Activated CD8-positive, alpha-beta T cell treated with anti-CD3 and anti-CD28 coated beads for 36 hours (primary cell): ENCODE data around the gene DGKI. TPM values are rescaled to one million over a fixed set of nuclear protein-coding genes. Genes with fewer than 3 reads are reported as not detected.

ENCODE experiments used
- ATAC-seq: fragments of 200-7000 bp; cut with Tn5 transposase; one replicate; pipeline ENCODE4 v1.10.0; 2021; ENCODE audit warnings: mild to moderate bottlenecking, moderate library complexity
- CTCF ChIA-PET: fragments of 350-600 bp; sonication (Branson Sonifier 250); formaldehyde crosslinking; loops from one replicate; lab custom pipeline; 2021; ENCODE audit warnings: antibody characterized with exemption; lab: Charles Lee
- POLR2A ChIA-PET: fragments of 350-600 bp; sonication (Branson Sonifier 250); formaldehyde crosslinking; loops from one replicate; lab custom pipeline; 2021; ENCODE audit warnings: antibody characterized with exemption; lab: Charles Lee
- DNase-seq: peaks from one replicate; pipeline ENCODE4 v3.0.0-alpha.2; 2020
- H3K27ac Mint-ChIP-seq: one replicate; pipeline ENCODE4 v1.8.0; 2021; ENCODE audit warnings: mild to moderate bottlenecking, mixed read lengths
- H3K27me3 Mint-ChIP-seq: one replicate; pipeline ENCODE4 v1.8.0; 2021; ENCODE audit warnings: mixed read lengths
- H3K36me3 Mint-ChIP-seq: one replicate; pipeline ENCODE4 v1.8.0; 2021; ENCODE audit warnings: low read depth, mixed read lengths
- H3K4me1 Mint-ChIP-seq: one replicate; pipeline ENCODE4 v1.8.0; 2021; ENCODE audit warnings: low read depth, mixed read lengths
- H3K4me3 Mint-ChIP-seq: one replicate; pipeline ENCODE4 v1.8.0; 2021; ENCODE audit warnings: mild to moderate bottlenecking, moderate library complexity, mixed read lengths
- H3K9me3 Mint-ChIP-seq: one replicate; pipeline ENCODE4 v1.8.0; 2021; ENCODE audit warnings: mixed read lengths
- CTCF ChIP-seq: fragments of 200-600 bp; IDR thresholded peaks from one replicate; pipeline ENCODE4 v1.8.0; 2022; ENCODE audit warnings: antibody characterized with exemption, mild to moderate bottlenecking
- intact Hi-C: fragments of 100-400 bp; cut with micrococcal nuclease; formaldehyde crosslinking; loops from one replicate; pipeline ENCODE4 v1.10.0; 2022
- total RNA-seq, 2 experiments: library from RNA; stranded (reverse); gene quantifications; one replicate each; pipeline ENCODE4 v1.2.3, GENCODE V29; 2021

DGKI gene
- total RNA-seq, 2 experiments from 2014 or later, result 0.38 to 0.65 TPM

GRCh38 chr7:137657476-137658189, 189.1 kb downstream of the DGKI start:
- no peak overlapping the region for H3K27ac Mint-ChIP-seq
- TF ChIP-seq CTCF, result no peak
- peaks cover 8% of the 10 kb centered on the region for H3K27me3 Mint-ChIP-seq
- ATAC-seq (no peak), DNase-seq (no peak)
- POLR2A ChIA-PET, result no interaction called here
- intact Hi-C loops, result loop anchor here (2.0 kb wide), 1 partner anchor 351 kb away; no protein-coding TSS in a partner anchor
- CTCF ChIA-PET, result interaction anchor here (1.1 to 9.2 kb wide), 8 partner anchors 11 to 345 kb away, joined by 3 to 103 read pairs (median 6); partner anchors contain the start of gene CREB3L2
- no peaks in the 10 kb centered on the region for H3K4me1 Mint-ChIP-seq
- no peaks in the 10 kb centered on the region for H3K36me3 Mint-ChIP-seq
- H3K9me3 Mint-ChIP-seq, result no peaks in the 10 kb centered on the region
- no peak overlapping the region for H3K4me3 Mint-ChIP-seq

GRCh38 chr7:137656850-137657232, 189.9 kb downstream of the DGKI start:
- ATAC-seq (no peak), DNase-seq (no peak)
- CTCF ChIA-PET, result interaction anchor here (0.7 to 9.2 kb wide), 39 partner anchors 11 to 366 kb away, joined by 3 to 103 read pairs (median 4); partner anchors contain the start of gene CREB3L2
- Mint-ChIP-seq H3K4me1 (no peaks in the 10 kb centered on the region), H3K27me3 (peaks cover 8% of the 10 kb centered on the region), H3K9me3 (no peaks in the 10 kb centered on the region), H3K27ac (no peak overlapping the region), H3K36me3 (no peaks in the 10 kb centered on the region), H3K4me3 (no peak overlapping the region)
- intact Hi-C loops, result loop anchor here (1.0 to 2.0 kb wide), 2 partner anchors 242 to 352 kb away; no protein-coding TSS in a partner anchor
- POLR2A ChIA-PET, result no interaction called here
- no peak for TF ChIP-seq CTCF

- no peak overlapping the region for H3K4me3 Mint-ChIP-seq
- H3K9me3 Mint-ChIP-seq, result no peaks in the 10 kb centered on the region
- ATAC-seq, result peak; percentile 80
- ChIA-PET POLR2A (no interaction called here), CTCF (interaction anchor here (0.7 to 9.2 kb wide), 43 partner anchors 10 to 367 kb away, joined by 3 to 103 read pairs (median 4); partner anchors contain the start of gene CREB3L2)
- H3K4me1 Mint-ChIP-seq, result no peaks in the 10 kb centered on the region
- DNase-seq, result peak; percentile 87
- H3K27me3 Mint-ChIP-seq, result peaks cover 8% of the 10 kb centered on the region
- peak; percentile 88 for TF ChIP-seq CTCF
- H3K36me3 Mint-ChIP-seq, result no peaks in the 10 kb centered on the region
- H3K27ac Mint-ChIP-seq, result no peak overlapping the region
- intact Hi-C loops, result loop anchor here (1.0 to 2.0 kb wide), 2 partner anchors 243 to 352 kb away; no protein-coding TSS in a partner anchor
Observed at GRCh38 chr7:137656227-137656849, 190.4 kb downstream of the DGKI start.

GRCh38 chr7:137655804-137656203, 191.0 kb downstream of the DGKI start:
- H3K27ac Mint-ChIP-seq, result no peak overlapping the region
- H3K4me3 Mint-ChIP-seq, result no peak overlapping the region
- POLR2A ChIA-PET, result no interaction called here
- CTCF ChIA-PET, result interaction anchor here (0.7 to 9.2 kb wide), 38 partner anchors 10 to 367 kb away, joined by 3 to 103 read pairs (median 5); partner anchors contain the start of gene CREB3L2
- no peak for DNase-seq
- no peaks in the 10 kb centered on the region for H3K36me3 Mint-ChIP-seq
- TF ChIP-seq CTCF, result no peak
- H3K9me3 Mint-ChIP-seq, result no peaks in the 10 kb centered on the region
- no peaks in the 10 kb centered on the region for H3K4me1 Mint-ChIP-seq
- H3K27me3 Mint-ChIP-seq, result peaks cover 8% of the 10 kb centered on the region
- no peak for ATAC-seq
- intact Hi-C loops, result loop anchor here (1.0 to 2.0 kb wide), 2 partner anchors 243 to 353 kb away; no protein-coding TSS in a partner anchor
